Measurements from ENCODE around the gene RTP3. TPM values are rescaled to one million over a fixed set of nuclear protein-coding genes. Genes with fewer than 3 reads are reported as not detected.
"Not testable (repeated sequence)": the region's sequence is repeated elsewhere in the genome, so short reads cannot be mapped to it uniquely, and the experiment has no call there.

RTP3 gene
- total RNA-seq, 1 donor from 2014 or later, result not detected

- no peak for TF ChIP-seq CTCF (IDR thresholded peaks at IDR 0.05; ENCODE audit: unreplicated experiment)
- H3K4me1 Mint-ChIP-seq, result no peaks in the 10 kb centered on the region
- H3K27ac Mint-ChIP-seq, result no peak overlapping the region
- no peaks in the 10 kb centered on the region for H3K27me3 Mint-ChIP-seq (ENCODE audit: low read depth)
- no peak for DNase-seq (ENCODE audit: low spot score in 2 of 2, unreplicated experiment in 2 of 2)
- H3K36me3 Mint-ChIP-seq, result no peaks in the 10 kb centered on the region
- no peaks in the 10 kb centered on the region for H3K9me3 Mint-ChIP-seq
- H3K4me3 Mint-ChIP-seq, result no peak overlapping the region
Observed at GRCh38 chr3:46519952-46520351, 22.2 kb downstream of the RTP3 start.

- no peaks in the 10 kb centered on the region for H3K27me3 Mint-ChIP-seq (ENCODE audit: low read depth)
- H3K9me3 Mint-ChIP-seq, result no peaks in the 10 kb centered on the region
- H3K4me3 Mint-ChIP-seq, result no peak overlapping the region
- no peaks in the 10 kb centered on the region for H3K36me3 Mint-ChIP-seq
- TF ChIP-seq CTCF (IDR thresholded peaks at IDR 0.05; ENCODE audit: unreplicated experiment), result no peak
- no peak overlapping the region for H3K27ac Mint-ChIP-seq
- H3K4me1 Mint-ChIP-seq, result no peaks in the 10 kb centered on the region
- DNase-seq (ENCODE audit: low spot score in 2 of 2, unreplicated experiment in 2 of 2), result no peak
Observed at GRCh38 chr3:46520531-46520930, 22.8 kb downstream of the RTP3 start.

- H3K27me3 Mint-ChIP-seq (ENCODE audit: low read depth), result no peaks in the 10 kb centered on the region
- no peaks in the 10 kb centered on the region for H3K36me3 Mint-ChIP-seq
- no peaks in the 10 kb centered on the region for H3K4me1 Mint-ChIP-seq
- no peak for DNase-seq (ENCODE audit: low spot score in 2 of 2, unreplicated experiment in 2 of 2)
- H3K9me3 Mint-ChIP-seq, result no peaks in the 10 kb centered on the region
- no peak overlapping the region for H3K27ac Mint-ChIP-seq
- no peak overlapping the region for H3K4me3 Mint-ChIP-seq
- TF ChIP-seq CTCF (IDR thresholded peaks at IDR 0.05; ENCODE audit: unreplicated experiment), result no peak
Observed at GRCh38 chr3:46521096-46521495, 23.3 kb downstream of the RTP3 start.

- H3K27me3 Mint-ChIP-seq (ENCODE audit: low read depth); H3K36me3 Mint-ChIP-seq; H3K4me3 Mint-ChIP-seq; H3K4me1 Mint-ChIP-seq; DNase-seq (ENCODE audit: low spot score in 2 of 2, unreplicated experiment in 2 of 2); H3K9me3 Mint-ChIP-seq; H3K27ac Mint-ChIP-seq: not testable (repeated sequence)
Observed at GRCh38 chr3:46522201-46522600, 24.4 kb downstream of the RTP3 start.

- DNase-seq (ENCODE audit: low spot score in 2 of 2, unreplicated experiment in 2 of 2), result no peak
- Mint-ChIP-seq H3K27ac (no peak overlapping the region), H3K4me3 (no peak overlapping the region), H3K4me1 (no peaks in the 10 kb centered on the region), H3K9me3 (no peaks in the 10 kb centered on the region), H3K36me3 (no peaks in the 10 kb centered on the region), H3K27me3 (ENCODE audit: low read depth) (no peaks in the 10 kb centered on the region)
- TF ChIP-seq CTCF (IDR thresholded peaks at IDR 0.05; ENCODE audit: unreplicated experiment), result no peak
Observed at GRCh38 chr3:46523556-46523955, 25.8 kb downstream of the RTP3 start.

GRCh38 chr3:46524008-46524407 lies 26.2 kb downstream of the RTP3 start:
- TF ChIP-seq CTCF (IDR thresholded peaks at IDR 0.05; ENCODE audit: unreplicated experiment), result no peak
- no peak overlapping the region for H3K27ac Mint-ChIP-seq

More at GRCh38 chr3:46524008-46524407, 26.2 kb downstream of the RTP3 start:
- Mint-ChIP-seq H3K27me3 (ENCODE audit: low read depth) (no peaks in the 10 kb centered on the region), H3K4me3 (no peak overlapping the region), H3K36me3 (no peaks in the 10 kb centered on the region), H3K9me3 (no peaks in the 10 kb centered on the region), H3K4me1 (no peaks in the 10 kb centered on the region)
- no peak for DNase-seq (ENCODE audit: low spot score in 2 of 2, unreplicated experiment in 2 of 2)

All from mesothelial cell of epicardium (in vitro differentiated cells).